HG03095 (cell line): Measurements from ENCODE around the gene COX18.
A peak's percentile ranks its signal among the peaks of the same experiment; 100 is the strongest.

Source experiments
- ATAC-seq: cut with Tn5 transposase; IDR thresholded peaks from one replicate; pipeline ENCODE4 v1.9.1; 2021; ENCODE audit warnings: moderate library complexity; ENCODE audit not compliant: unreplicated experiment

Gene COX18

GRCh38 chr4:73069338-73070073, at the start of gene COX18:
TSS of gene COX18 (minus strand) at chr4:73069716. CDS start at chr4:73069649, 67 bp downstream.
- peak; percentile 83 for ATAC-seq

GRCh38 chr4:73109493-73109892, 40.0 kb upstream of the COX18 start:
- ATAC-seq = no peak

GRCh38 chr4:73104695-73105094, 35.2 kb upstream of the COX18 start:
- no peak for ATAC-seq

GRCh38 chr4:73103799-73104503, 34.4 kb upstream of the COX18 start:
- ATAC-seq = no peak

- ATAC-seq = no peak
Measured at GRCh38 chr4:73099143-73099542, 29.6 kb upstream of the COX18 start.

GRCh38 chr4:73098713-73099112, 29.2 kb upstream of the COX18 start:
- no peak for ATAC-seq

- no peak for ATAC-seq
Measured at GRCh38 chr4:73098016-73098415, 28.5 kb upstream of the COX18 start.

GRCh38 chr4:73092868-73093267, 23.4 kb upstream of the COX18 start:
- no peak for ATAC-seq

- ATAC-seq = no peak
Measured at GRCh38 chr4:73090738-73091137, 21.2 kb upstream of the COX18 start.

GRCh38 chr4:73087871-73088270, 18.4 kb upstream of the COX18 start:
- no peak for ATAC-seq

- no peak for ATAC-seq
Measured at GRCh38 chr4:73086095-73086868, 16.8 kb upstream of the COX18 start.

GRCh38 chr4:73080789-73081188, 11.3 kb upstream of the COX18 start:
- ATAC-seq = no peak

GRCh38 chr4:73075832-73076231, 6.3 kb upstream of the COX18 start:
- no peak for ATAC-seq

- peak; percentile 10 for ATAC-seq
Measured at GRCh38 chr4:73070074-73070390, 516 bp upstream of the COX18 start.

- ATAC-seq = no peak
Measured at GRCh38 chr4:73068491-73069337, 802 bp downstream of the COX18 start.

GRCh38 chr4:73067971-73068394, 1.5 kb downstream of the COX18 start:
- ATAC-seq = no peak

GRCh38 chr4:73066928-73067327, 2.6 kb downstream of the COX18 start:
- ATAC-seq = no peak

- no peak for ATAC-seq
Measured at GRCh38 chr4:73066445-73066844, 3.1 kb downstream of the COX18 start.

GRCh38 chr4:73064536-73064935, 5.0 kb downstream of the COX18 start:
- no peak for ATAC-seq

GRCh38 chr4:73055241-73055897, 14.1 kb downstream of the COX18 start:
- ATAC-seq = peak; percentile 85
